Uterus (tissue), 4 donors: ENCODE measurements around the gene ALKBH8. TPM values are rescaled to one million over a fixed set of nuclear protein-coding genes. Genes with fewer than 3 reads are reported as not detected.

Experiments used
- DNase-seq, 2 donors: peaks; one replicate each; pipeline ENCODE4 v3.0.0-alpha.2; 2019 to 2020
- H3K27ac ChIP-seq, 2 donors: fragments of 200-600 bp; sonication (generic); 1 replicate in 1 of 2; 2 replicates in 1 of 2; pipeline ENCODE4 v1.5.1; 2016 to 2018
- H3K27me3 ChIP-seq, 2 donors: fragments of 200-600 bp; sonication (generic); one replicate each; pipeline ENCODE4 v1.5.1; 2018 to 2019; ENCODE audit warnings: control low read depth in 1 of 2
- H3K36me3 ChIP-seq, 2 donors: fragments of 200-600 bp; sonication (generic); one replicate each; pipeline ENCODE4 v1.5.1; 2019; ENCODE audit warnings: control low read depth in 1 of 2
- H3K4me1 ChIP-seq, 2 donors: fragments of 200-600 bp; sonication (generic); one replicate each; pipeline ENCODE4 v1.5.1; 2018 to 2019; ENCODE audit warnings: control low read depth in 1 of 2
- H3K4me3 ChIP-seq, 2 donors: fragments of 200-600 bp; sonication (generic); 1 replicate in 1 of 2; 2 replicates in 1 of 2; pipeline ENCODE4 v1.5.1; 2018 to 2019; ENCODE audit warnings: mild to moderate bottlenecking in 1 of 2
- H3K9me3 ChIP-seq, 2 donors: fragments of 200-600 bp; sonication (generic); one replicate each; pipeline ENCODE4 v1.5.1; 2019; ENCODE audit warnings: control low read depth in 1 of 2
- CTCF ChIP-seq, 4 experiments: fragments of 200-600 bp in 2 of 4; fragments of 450-650 bp in 2 of 4; sonication (generic) in 2 of 4; IDR thresholded peaks; one replicate each; pipeline ENCODE4 v1.5.1; 2016 to 2019; ENCODE audit warnings: antibody characterized with exemption in 4 of 4, mild to moderate bottlenecking in 2 of 4, moderate library complexity in 1 of 4
- POLR2A ChIP-seq, 2 donors: fragments of 450-650 bp; IDR thresholded peaks; one replicate each; pipeline ENCODE4 v1.6.1; 2016; ENCODE audit warnings: antibody characterized with exemption in 2 of 2, mild to moderate bottlenecking in 1 of 2, moderate library complexity in 1 of 2
- intact Hi-C: fragments of 100-400 bp; cut with DNase I; formaldehyde crosslinking; loops from one replicate; pipeline ENCODE4 v1.15.1; 2023; ENCODE audit warnings: low total_unique reads
- total RNA-seq, 4 donors: library from RNA; depleted of rRNA in 3 of 4; stranded (reverse); fragments of >200 nt in 3 of 4; gene quantifications; one replicate each; pipeline versions ENCODE4 v1.1.0 to v1.2.4, GENCODE V29; 2014 to 2023
- donor health status: DM: yes; HTN: yes; CAD: no.

Gene ALKBH8
- 10 to 100 TPM in 1 of 4 donors, 1 to 10 TPM in 3; 5.1 to 26.1 (median 7.4) TPM for total RNA-seq

GRCh38 chr11:107565219-107565937 is at the start of gene ALKBH8:
ALKBH8 (minus strand) TSS chr11:107565735; CDS start chr11:107560893, 4,842 bp downstream.
- H3K9me3 ChIP-seq = no peaks in the 10 kb centered on the region
- DNase-seq = peak; percentile 65 to 68
- no peaks in the 10 kb centered on the region for H3K4me1 ChIP-seq
- H3K27me3 ChIP-seq = no peaks in the 10 kb centered on the region
- intact Hi-C loops = no loop called here
- TF ChIP-seq CTCF (IDR thresholded peaks at IDR 0.05) (no peak), POLR2A (IDR thresholded peaks at IDR 0.05) (no peak)
- peak within 1 kb of the TSS; percentile 63 to 82 for H3K27ac ChIP-seq
- H3K36me3 ChIP-seq = no peaks in the 10 kb centered on the region
- H3K4me3 ChIP-seq = peak within 1 kb of the TSS; percentile 78 to 82

GRCh38 chr11:107612445-107612844 is 46.9 kb upstream of the ALKBH8 start:
- intact Hi-C loops = no loop called here
- Histone ChIP-seq H3K4me1 (no peaks in the 10 kb centered on the region), H3K4me3 (no peak overlapping the region)

GRCh38 chr11:107609400-107610218 is 44.1 kb upstream of the ALKBH8 start:
- TF ChIP-seq POLR2A (IDR thresholded peaks at IDR 0.05) (no peak), CTCF (IDR thresholded peaks at IDR 0.05) (no peak)
- Histone ChIP-seq H3K27me3 (no peaks in the 10 kb centered on the region), H3K4me3 (no peak overlapping the region), H3K27ac (no peak overlapping the region), H3K4me1 (no peaks in the 10 kb centered on the region), H3K36me3 (no peaks in the 10 kb centered on the region), H3K9me3 (no peaks in the 10 kb centered on the region)
- no peak for DNase-seq
- intact Hi-C loops = no loop called here

More at GRCh38 chr11:107612445-107612844, 46.9 kb upstream of the ALKBH8 start:
- TF ChIP-seq CTCF (IDR thresholded peaks at IDR 0.05) = no peak
- TF ChIP-seq POLR2A (IDR thresholded peaks at IDR 0.05) = no peak
- Histone ChIP-seq H3K27ac (no peak overlapping the region), H3K27me3 (no peaks in the 10 kb centered on the region), H3K36me3 (no peaks in the 10 kb centered on the region), H3K9me3 (no peaks in the 10 kb centered on the region)
- no peak for DNase-seq

GRCh38 chr11:107608809-107609208 is 43.3 kb upstream of the ALKBH8 start:
- Histone ChIP-seq H3K9me3 (no peaks in the 10 kb centered on the region), H3K36me3 (no peaks in the 10 kb centered on the region), H3K4me1 (no peaks in the 10 kb centered on the region), H3K27me3 (no peaks in the 10 kb centered on the region), H3K4me3 (no peak overlapping the region), H3K27ac (no peak overlapping the region)
- no peak for DNase-seq
- intact Hi-C loops = no loop called here
- no peak for TF ChIP-seq POLR2A (IDR thresholded peaks at IDR 0.05)
- TF ChIP-seq CTCF (IDR thresholded peaks at IDR 0.05) = no peak

- TF ChIP-seq CTCF (IDR thresholded peaks at IDR 0.05) (no peak), POLR2A (IDR thresholded peaks at IDR 0.05) (no peak)
- Histone ChIP-seq H3K9me3 (no peaks in the 10 kb centered on the region), H3K4me3 (no peak overlapping the region), H3K27me3 (no peaks in the 10 kb centered on the region), H3K36me3 (no peaks in the 10 kb centered on the region), H3K27ac (no peak overlapping the region), H3K4me1 (no peaks in the 10 kb centered on the region)
- intact Hi-C loops = no loop called here
- no peak for DNase-seq
These were observed 40.6 kb upstream of the ALKBH8 start for GRCh38 chr11:107606141-107606540.
